GM18511 (cell line): Measurements from ENCODE around the gene HOXB2.
"Not testable (repeated sequence)": the region's sequence is repeated elsewhere in the genome, so short reads cannot be mapped to it uniquely, and the experiment has no call there.

Source experiments
- ATAC-seq: cut with Tn5 transposase; IDR thresholded peaks from one replicate; pipeline ENCODE4 v1.9.1; 2021; ENCODE audit warnings: mild to moderate bottlenecking, moderate library complexity; ENCODE audit not compliant: unreplicated experiment

The HOXB2 gene

GRCh38 chr17:48517478-48517877 is 27.4 kb downstream of the HOXB2 start:
- no peak for ATAC-seq

DNA sequence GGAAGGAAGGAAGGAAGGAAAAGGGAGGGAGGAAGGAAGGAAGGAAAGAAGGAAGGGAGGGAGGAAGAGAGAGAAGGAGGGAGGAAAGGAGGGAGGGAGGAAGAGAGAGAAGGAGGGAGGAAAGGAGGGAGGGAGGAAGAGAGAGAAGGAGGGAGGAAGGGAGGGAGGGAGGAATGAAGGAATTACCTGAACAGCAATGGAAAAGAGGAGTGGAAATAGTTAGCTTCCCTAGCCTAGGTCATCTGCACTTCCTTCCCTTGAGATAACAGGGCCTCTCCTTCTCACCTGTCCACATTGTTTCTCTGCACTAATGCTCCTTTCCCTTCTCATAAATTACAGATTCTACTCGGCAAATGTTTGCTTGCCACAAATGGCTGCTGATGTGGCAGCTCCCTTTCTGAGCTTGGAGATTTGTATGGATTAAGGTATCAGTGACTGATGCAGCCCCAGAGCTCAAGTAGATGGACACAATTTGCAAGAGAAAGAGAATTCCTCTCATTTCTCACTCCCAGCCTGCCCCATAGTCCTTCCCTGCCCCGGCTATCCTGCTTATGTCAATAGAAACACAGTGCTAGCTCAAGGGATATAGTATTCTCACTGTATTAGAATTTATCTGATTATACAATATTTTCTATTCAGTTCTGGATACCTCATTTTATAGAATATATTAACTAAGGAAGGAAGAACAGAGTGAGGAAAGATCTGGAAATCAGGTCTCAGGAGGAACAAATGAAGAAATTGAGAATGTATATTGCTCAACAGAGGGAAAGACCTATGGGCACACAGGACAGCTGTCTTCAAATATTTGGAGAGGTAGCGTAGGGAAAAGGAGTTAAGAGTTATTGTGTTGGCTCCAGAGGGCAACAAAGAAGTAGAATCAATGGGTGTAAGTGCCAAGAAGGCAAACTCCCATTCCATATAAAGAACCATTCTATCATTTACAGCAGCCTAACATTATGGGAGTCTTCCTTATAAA is 28.7 kb downstream of the HOXB2 start:
- ATAC-seq: no peak

- no peak for ATAC-seq
Measured at GRCh38 chr17:48514477-48514876, 30.4 kb downstream of the HOXB2 start.

GRCh38 chr17:48513666-48514455 is 31.0 kb downstream of the HOXB2 start:
- ATAC-seq: no peak

GRCh38 chr17:48513097-48513496 is 31.8 kb downstream of the HOXB2 start:
- no peak for ATAC-seq

GRCh38 chr17:48510761-48511604 is 33.9 kb downstream of the HOXB2 start:
- peak; percentile 70 for ATAC-seq

- ATAC-seq: no peak
Measured at GRCh38 chr17:48510381-48510760, 34.5 kb downstream of the HOXB2 start.

DNA sequence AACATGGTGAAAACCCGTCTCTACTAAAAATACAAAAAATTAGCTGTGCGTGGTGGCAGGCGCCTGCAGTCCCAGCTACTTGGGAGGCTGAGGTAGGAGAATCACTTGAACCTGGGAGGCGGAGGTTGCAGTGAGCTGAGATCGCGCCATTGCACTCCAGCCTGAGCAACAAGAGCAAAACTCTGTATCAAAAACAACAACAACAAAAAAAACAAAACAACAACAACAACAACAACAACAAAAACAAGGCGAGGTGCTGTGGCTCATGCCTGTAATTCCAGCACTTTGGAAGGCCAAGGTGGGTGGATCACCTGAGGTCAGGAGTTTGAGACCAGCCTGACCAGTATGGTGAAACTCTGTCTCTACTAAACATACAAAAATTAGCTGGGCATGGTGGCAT is 35.2 kb downstream of the HOXB2 start:
- ATAC-seq: not testable (repeated sequence)

DNA sequence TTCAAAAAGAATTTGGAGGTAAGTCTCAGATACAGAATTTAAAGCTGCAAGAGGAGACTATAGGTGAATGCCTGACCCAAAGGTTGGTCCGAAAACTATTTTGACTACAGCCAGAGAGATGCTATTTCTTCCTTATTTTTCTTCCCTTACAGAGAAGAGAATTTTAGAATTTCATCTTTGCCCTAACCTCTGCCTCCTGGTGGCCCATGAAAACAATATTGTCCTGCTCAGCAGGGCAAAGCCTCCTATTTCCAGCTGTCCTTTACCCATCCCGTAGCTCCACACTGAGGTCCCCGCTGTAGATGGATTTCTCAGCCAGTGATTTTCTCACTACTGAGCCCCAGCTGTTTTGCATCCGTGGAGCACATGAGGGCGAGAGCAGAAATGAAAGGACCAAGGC is 38.7 kb downstream of the HOXB2 start:
- no peak for ATAC-seq

DNA sequence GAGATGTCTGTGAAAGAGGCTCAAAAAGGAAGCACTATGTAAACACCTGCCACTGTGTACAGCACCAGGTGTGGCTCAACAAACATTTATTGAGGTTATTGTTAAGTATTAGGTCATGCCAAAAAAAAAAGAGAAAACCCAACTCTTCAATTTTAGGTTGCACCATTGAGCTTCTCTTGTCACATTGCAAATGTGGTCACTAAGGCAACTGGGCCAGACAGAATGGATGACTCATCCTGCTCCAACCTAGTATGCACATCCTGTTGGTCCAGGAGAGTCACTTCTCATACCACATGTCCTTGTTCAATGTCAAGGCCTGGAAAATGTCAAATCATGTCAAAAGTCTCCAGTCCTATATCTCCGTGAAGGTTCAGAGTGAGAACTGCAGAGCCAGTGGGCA is 39.1 kb downstream of the HOXB2 start:
- peak; percentile 85 for ATAC-seq

DNA sequence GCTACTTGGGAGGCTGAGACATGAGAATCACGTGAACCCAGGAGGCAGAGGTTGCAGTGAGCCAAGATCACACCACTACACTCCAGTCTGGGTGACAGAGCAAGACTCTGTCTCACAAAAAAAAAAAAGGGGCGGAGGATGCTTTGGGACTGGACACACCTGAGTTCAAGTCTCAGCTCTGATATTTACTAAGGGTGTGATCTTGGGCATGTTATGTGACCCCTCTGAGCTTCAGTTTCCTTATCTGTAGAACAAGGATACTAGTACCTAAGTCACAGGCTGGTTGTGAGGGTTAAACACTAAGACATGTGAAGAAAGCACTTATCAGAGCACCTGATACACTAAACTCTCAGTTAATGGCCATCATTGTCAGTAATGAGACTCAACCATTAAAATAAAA is 40.0 kb downstream of the HOXB2 start:
- no peak for ATAC-seq

DNA sequence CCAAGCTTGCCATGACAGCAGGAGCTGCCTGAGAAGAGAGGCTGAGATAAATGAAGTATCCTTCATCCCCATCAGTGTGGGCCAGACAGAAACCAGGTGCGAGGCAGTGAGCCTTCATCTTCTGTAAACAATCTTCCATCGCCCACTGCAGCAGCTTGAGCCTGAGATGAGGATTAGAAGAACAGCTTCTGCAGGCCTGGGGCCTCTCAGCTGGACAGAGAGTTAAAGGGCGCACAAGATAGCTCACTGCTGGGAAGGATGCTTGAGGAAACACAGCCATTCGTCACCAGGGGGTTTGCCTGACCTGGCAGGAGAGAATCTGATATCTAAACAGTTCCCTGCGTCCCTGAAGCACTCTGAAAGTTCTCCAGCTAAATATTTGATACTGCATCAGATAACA is 41.2 kb downstream of the HOXB2 start:
- no peak for ATAC-seq

DNA sequence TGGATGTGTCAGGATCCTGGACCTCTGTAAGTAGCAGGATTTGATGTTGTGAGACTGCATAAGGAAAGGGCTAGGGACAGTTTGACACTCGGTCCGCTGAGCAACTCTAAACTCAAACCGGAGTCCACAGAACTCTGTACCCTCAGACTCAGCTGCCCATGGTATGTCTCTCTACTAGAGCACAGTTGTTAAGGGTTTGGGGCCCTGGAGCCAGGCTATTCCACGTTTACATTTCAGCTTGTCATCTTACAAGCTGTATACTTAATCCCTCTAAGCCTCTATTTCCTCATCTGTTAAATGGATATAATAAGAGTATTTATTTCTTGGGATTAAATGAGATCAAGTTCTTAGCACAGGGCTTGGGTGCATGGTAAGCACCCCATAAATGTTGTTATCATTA is 42.0 kb downstream of the HOXB2 start:
- no peak for ATAC-seq

- ATAC-seq: no peak
Measured at GRCh38 chr17:48502312-48502711, 42.6 kb downstream of the HOXB2 start.

DNA sequence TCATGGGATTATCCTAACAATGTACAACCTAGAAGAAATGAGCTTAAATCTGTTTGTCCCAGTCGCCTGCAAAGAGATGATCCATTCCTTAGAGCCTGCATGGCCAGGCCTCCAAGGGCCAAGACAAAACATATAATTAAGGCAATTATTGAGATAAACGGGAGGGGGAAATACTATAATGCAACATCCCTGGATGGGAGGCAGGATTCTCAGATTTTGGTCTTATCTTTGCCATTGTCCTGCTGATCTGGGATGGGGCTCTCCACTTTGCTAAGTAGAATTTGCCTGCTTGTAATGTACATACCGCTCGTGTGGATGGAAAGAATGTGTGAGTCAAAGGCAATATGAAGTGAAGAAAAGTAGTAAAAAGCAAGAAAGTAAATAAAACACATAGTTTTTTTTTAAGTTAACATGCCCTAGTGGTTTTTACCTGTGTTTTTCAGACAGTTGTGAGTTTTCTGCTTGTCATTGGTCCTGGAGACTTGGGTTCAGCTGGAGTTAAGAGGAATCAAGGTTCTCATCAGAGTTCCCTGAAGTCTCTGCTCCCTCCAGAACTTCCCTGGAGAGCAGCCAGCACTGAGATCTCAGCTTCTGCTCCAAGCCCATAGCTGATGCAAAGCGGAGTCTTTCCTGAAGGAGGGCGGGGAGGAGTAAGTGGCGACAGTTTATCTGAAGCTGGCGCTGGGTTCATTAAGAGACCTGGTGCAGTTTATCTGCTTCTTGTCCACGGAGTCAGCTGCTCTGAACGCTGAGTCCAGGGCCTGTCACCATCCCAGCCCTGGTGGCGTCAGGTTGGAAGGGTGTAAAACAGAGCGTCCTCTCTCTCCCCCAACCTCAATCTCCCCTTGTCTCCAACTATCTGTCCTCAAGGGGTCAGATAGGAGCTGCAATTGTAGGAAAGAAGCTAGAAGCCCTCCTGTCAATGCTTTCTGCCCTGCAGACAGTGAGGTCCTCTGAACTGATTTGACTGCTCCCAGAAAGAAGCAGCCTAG is 44.2 kb downstream of the HOXB2 start:
- ATAC-seq: no peak

DNA sequence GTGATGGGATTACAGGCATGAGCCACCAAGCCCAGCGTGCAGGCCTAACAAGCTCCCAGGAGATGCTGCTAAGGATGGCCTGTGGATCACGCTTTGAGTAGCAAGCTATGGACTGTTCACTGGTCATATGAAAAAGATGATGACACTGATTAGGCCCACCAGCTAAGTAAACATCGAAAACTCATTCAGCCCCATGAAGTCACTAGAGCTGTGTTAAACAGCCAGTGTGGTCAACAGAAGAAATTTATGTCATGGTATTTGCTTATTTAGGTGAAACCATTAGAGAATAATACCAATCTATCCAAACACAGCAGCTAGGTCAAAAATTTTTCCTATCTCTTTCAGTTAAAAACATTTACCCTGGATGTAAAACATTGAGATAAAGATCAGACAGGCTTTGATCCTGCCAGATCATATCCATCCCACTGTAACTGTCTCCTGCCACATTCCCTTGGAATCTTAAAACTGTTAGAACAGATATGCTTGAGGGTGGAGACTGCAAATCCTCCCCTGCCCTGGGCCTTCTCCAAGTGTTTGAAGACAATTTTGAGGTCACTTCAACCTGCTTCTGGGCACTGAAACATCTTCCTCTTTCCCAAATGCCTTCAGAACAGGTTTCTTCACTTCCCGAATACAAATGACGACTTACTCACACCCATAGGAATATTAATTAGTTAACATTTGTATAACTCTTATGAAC is 45.0 kb downstream of the HOXB2 start:
- ATAC-seq: no peak

- no peak for ATAC-seq
Measured at GRCh38 chr17:48499248-48499647, 45.7 kb downstream of the HOXB2 start.

GRCh38 chr17:48498164-48498850 is 46.6 kb downstream of the HOXB2 start:
- ATAC-seq: no peak

DNA sequence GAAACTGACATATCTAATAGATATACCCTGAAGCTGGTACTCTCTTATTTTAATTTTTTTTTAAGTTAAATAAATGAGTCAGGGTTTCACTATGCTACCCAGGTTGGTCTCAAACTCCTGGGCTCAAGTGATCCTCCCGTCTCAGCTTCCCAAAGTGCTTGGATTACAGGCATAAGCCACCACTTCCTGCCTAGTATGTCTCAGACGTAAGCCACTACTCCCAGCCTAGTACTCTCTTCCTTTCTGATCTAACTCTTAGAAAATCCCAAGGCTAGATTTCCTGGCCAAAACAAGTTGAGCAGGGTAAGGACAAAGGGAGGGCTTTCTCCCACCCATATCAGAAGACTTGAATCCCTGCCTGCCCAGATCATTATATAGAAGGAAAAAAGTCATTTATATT is 47.8 kb downstream of the HOXB2 start:
- ATAC-seq: no peak
